VCaP (cell line): ENCODE results near the gene LYZL2.
"Not testable (repeated sequence)": the region's sequence is repeated elsewhere in the genome, so short reads cannot be mapped to it uniquely, and the experiment has no call there.

Experiments
- H3K27ac ChIP-seq: fragments of 450-650 bp; 2 replicates; pipeline ENCODE4 v1.5.1; 2017
- TF ChIP-seq, protein P1 (sequence below): fragments of 450-650 bp; conservative IDR thresholded peaks from 2 replicates; pipeline ENCODE4 v1.5.1; 2017; ENCODE audit warnings: mild to moderate bottlenecking, moderate library complexity

Gene LYZL2

DNA sequence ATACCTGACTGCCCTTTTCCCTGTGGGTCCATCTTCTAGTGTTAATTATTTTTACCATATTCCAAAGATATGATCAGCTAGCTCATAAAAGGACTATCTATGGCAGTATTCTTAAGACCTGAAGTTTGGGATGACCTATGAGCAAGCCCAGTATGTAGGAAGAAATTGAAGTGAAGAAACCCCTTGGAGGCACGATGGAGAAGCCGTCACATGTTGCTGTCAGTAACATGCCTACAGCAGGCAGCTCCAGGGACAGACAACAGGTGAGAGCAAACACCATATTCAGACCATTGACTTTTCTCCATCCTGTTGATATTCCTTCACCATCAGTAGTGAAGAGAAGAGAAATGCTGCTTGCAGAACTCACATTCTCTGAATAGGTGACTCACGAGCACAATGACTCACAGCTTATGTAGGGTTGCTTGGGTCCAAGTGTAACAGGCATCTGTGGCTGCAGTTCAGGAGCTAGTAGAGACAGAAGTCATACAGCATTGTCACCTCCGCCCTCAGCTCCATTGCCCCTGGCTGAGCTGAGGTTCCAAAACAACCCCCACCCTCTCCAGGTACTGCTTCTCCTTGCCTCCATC, 8.4 kb upstream of the LYZL2 start:
- no peak overlapping the region for H3K27ac ChIP-seq
- TF ChIP-seq, protein P1, sequence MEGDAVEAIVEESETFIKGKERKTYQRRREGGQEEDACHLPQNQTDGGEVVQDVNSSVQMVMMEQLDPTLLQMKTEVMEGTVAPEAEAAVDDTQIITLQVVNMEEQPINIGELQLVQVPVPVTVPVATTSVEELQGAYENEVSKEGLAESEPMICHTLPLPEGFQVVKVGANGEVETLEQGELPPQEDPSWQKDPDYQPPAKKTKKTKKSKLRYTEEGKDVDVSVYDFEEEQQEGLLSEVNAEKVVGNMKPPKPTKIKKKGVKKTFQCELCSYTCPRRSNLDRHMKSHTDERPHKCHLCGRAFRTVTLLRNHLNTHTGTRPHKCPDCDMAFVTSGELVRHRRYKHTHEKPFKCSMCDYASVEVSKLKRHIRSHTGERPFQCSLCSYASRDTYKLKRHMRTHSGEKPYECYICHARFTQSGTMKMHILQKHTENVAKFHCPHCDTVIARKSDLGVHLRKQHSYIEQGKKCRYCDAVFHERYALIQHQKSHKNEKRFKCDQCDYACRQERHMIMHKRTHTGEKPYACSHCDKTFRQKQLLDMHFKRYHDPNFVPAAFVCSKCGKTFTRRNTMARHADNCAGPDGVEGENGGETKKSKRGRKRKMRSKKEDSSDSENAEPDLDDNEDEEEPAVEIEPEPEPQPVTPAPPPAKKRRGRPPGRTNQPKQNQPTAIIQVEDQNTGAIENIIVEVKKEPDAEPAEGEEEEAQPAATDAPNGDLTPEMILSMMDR, result no peak

- TF ChIP-seq, protein P1, result no peak
- no peak overlapping the region for H3K27ac ChIP-seq
Measured at GRCh38 chr10:30631188-30631587, 1.6 kb upstream of the LYZL2 start.

- TF ChIP-seq, protein P1, result no peak
- no peak overlapping the region for H3K27ac ChIP-seq
Measured at GRCh38 chr10:30630571-30630970, 1.0 kb upstream of the LYZL2 start.

DNA sequence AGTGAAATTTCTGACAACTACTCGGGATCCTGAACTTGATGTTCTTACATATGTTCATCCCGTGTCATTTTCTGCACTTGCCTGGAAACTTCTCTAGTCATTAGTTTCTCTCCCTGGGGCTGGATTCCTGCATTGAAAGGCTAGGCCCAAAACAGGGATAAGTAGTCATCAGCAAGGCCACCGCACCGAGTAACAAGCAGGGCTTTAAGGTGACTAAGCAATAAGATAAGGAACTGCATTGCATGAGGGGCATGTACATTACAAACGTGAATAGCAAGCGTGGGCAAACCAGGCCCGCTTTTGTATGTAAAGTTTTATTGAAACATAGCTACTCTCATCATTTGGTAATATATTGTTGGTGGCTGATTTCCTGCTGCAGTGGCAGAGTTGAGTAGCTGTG, 977 bp downstream of the LYZL2 start:
- not testable (repeated sequence) for H3K27ac ChIP-seq

DNA sequence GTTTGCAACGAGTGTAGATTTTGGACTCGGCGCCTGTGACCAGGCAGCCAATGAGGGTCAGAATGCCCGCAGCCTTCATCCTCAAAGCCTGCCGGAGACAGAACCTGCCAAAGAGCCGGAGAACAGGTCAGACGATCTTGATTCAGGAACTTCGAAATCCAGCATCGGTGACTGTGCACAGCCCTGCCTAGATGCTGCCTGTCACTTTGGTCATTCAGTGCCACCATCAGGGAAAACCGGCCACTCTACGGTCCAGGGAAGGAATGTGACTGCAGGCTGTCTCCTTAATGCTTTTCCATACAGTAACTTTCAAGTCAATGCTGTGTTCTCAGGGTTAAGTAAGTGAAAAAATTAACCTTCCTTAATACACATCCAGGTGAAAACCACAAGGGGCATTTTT, 2.7 kb downstream of the LYZL2 start:
- not testable (repeated sequence) for H3K27ac ChIP-seq

GRCh38 chr10:30626196-30626595, 3.4 kb downstream of the LYZL2 start:
- not testable (repeated sequence) for H3K27ac ChIP-seq

DNA sequence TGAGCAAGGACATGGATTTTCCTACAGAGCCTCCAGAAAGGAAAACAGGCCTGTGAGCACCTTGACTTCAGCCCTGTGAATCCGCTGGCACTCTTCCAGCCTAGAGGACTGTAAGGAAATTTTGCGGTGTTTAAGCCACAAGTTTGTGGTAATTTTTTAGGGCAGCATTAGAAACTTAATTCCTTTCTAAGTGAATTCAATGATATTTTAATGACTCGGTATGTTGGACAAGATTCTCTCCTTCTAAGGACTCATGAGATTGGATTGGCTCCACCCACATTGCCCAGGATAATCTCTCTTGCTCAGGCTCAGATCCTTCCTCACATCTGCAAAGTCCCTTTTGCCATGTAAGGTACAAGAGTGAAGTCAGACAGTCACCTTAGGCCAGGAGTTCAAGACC, 4.5 kb downstream of the LYZL2 start:
- TF ChIP-seq, protein P1, result no peak
- H3K27ac ChIP-seq, result no peak overlapping the region

DNA sequence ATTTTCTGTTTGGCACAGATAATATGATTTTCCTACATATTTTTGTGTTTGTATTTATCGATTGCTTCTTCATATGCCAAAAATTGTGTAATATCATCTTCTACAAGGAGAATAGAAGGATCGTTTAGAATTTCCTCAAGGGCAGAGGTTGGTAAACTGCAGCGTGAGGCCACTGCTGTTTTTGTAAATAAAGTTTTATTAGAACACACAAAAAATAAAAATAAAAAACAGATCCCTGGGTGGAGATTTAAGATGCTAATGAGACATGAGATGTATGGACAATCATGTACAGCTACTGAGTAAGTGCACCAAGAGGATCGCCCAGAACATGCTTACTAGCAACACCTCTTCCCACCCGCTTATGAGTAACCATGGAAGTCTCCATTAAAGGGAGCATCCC, 9.6 kb downstream of the LYZL2 start:
- no peak overlapping the region for H3K27ac ChIP-seq
- TF ChIP-seq, protein P1, result no peak

DNA sequence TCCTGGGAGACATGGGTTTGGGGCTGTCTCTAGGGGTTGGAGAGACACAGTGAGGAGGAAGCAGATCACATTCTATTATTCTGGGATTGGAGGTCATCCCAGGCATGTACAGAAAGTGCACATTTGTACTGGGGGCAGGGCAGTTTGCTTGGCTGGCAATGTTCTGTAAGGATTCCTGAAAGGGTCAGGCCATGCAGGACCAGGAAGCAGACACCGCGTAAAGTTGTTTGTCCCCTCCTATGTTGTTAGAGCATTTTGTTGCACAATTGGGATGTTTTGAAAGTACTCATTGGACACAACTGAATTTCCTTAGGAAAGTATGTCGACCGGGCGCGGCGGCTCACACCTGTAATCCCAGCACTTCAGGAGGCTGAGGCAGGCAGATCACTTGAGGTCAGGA, 12.5 kb downstream of the LYZL2 start:
- TF ChIP-seq, protein P1, result no peak
- no peak overlapping the region for H3K27ac ChIP-seq

- H3K27ac ChIP-seq, result not testable (repeated sequence)
Measured at GRCh38 chr10:30611041-30611440, 18.5 kb downstream of the LYZL2 start.
